ENCODE data around the gene SCARF1.

Gene SCARF1

GRCh38 chr17:1627182-1627981, 18.1 kb downstream of the SCARF1 start:
- no peak for DNase-seq

GRCh38 chr17:1626333-1626732, 19.2 kb downstream of the SCARF1 start:
- no peak for DNase-seq

GRCh38 chr17:1625581-1625980, 20.0 kb downstream of the SCARF1 start:
- DNase-seq = no peak

GRCh38 chr17:1625053-1625452, 20.5 kb downstream of the SCARF1 start:
- no peak for DNase-seq

- no peak for DNase-seq
Observed at GRCh38 chr17:1624650-1625049, 20.9 kb downstream of the SCARF1 start.

GRCh38 chr17:1623057-1623630, 22.4 kb downstream of the SCARF1 start:
- DNase-seq = no peak

GRCh38 chr17:1621273-1621954, 24.1 kb downstream of the SCARF1 start:
- no peak for DNase-seq

GRCh38 chr17:1620486-1620885, 25.0 kb downstream of the SCARF1 start:
- DNase-seq = no peak

GRCh38 chr17:1617620-1618174, 27.8 kb downstream of the SCARF1 start:
- no peak for DNase-seq

- no peak for DNase-seq
Observed at GRCh38 chr17:1616101-1616500, 29.4 kb downstream of the SCARF1 start.

GRCh38 chr17:1612400-1612799, 33.1 kb downstream of the SCARF1 start:
- DNase-seq = no peak

- no peak for DNase-seq
Observed at GRCh38 chr17:1611715-1612114, 33.8 kb downstream of the SCARF1 start.

- DNase-seq = no peak
Observed at GRCh38 chr17:1608676-1609075, 36.9 kb downstream of the SCARF1 start.

- no peak for DNase-seq
Observed at GRCh38 chr17:1607971-1608320, 37.6 kb downstream of the SCARF1 start.

GRCh38 chr17:1606352-1606985, 39.1 kb downstream of the SCARF1 start:
- no peak for DNase-seq

- DNase-seq = no peak
Observed at GRCh38 chr17:1605681-1606351, 39.7 kb downstream of the SCARF1 start.

- no peak for DNase-seq
Observed at GRCh38 chr17:1604831-1605528, 40.6 kb downstream of the SCARF1 start.

GRCh38 chr17:1601571-1601970, 44.0 kb downstream of the SCARF1 start:
- DNase-seq = no peak

- no peak for DNase-seq
Observed at GRCh38 chr17:1598399-1599095, 47.0 kb downstream of the SCARF1 start.

- peak; percentile 56 for DNase-seq
Observed at GRCh38 chr17:1597861-1598342, 47.6 kb downstream of the SCARF1 start.

- DNase-seq = no peak
Observed at GRCh38 chr17:1593630-1593931, 52.0 kb downstream of the SCARF1 start.

Measured in DMS53 (cell line).